WTC11 (cell line): ENCODE data around the gene CYP21A2. TPM values are rescaled to one million over a fixed set of nuclear protein-coding genes. Genes with fewer than 3 reads are reported as not detected.

Experiments used
- ATAC-seq: fragments of 200-7000 bp; cut with Tn5 transposase; 2 replicates; pipeline ENCODE4 v1.10.0; 2021; ENCODE audit warnings: mild to moderate bottlenecking, moderate library complexity
- CTCF ChIA-PET: fragments of 300-600 bp; sonication (Branson Sonifier 250); formaldehyde crosslinking; loops from one replicate; lab custom pipeline; 2021; ENCODE audit warnings: antibody characterized with exemption; lab: Charles Lee
- POLR2A ChIA-PET: fragments of 350-600 bp; sonication (Branson Sonifier 250); formaldehyde crosslinking; loops from one replicate; lab custom pipeline; 2021; ENCODE audit warnings: antibody characterized with exemption; lab: Charles Lee
- DNase-seq: peaks from one replicate; pipeline ENCODE4 v3.0.0; 2021; ENCODE audit warnings: low spot score
- H3K27ac Mint-ChIP-seq: 2 replicates; pipeline ENCODE4 v1.8.0; 2021; ENCODE audit warnings: mixed read lengths
- H3K27me3 Mint-ChIP-seq: 2 replicates; pipeline ENCODE4 v1.8.0; 2021; ENCODE audit warnings: low read depth, mild to moderate bottlenecking, moderate library complexity, mixed read lengths
- H3K36me3 Mint-ChIP-seq: 2 replicates; pipeline ENCODE4 v1.8.0; 2021; ENCODE audit warnings: mixed read lengths
- H3K4me1 Mint-ChIP-seq: 2 replicates; pipeline ENCODE4 v1.8.0; 2022; ENCODE audit warnings: mixed read lengths
- H3K4me3 Mint-ChIP-seq: 2 replicates; pipeline ENCODE4 v1.8.0; 2021; ENCODE audit warnings: mild to moderate bottlenecking, moderate library complexity, mixed read lengths
- H3K9me3 Mint-ChIP-seq: 2 replicates; pipeline ENCODE4 v1.8.0; 2021; ENCODE audit warnings: mixed read lengths
- ATF1 ChIP-seq: sonication (generic); formaldehyde crosslinking; IDR thresholded peaks from 2 replicates; pipeline ENCODE4 v1.8.1; 2023; ENCODE audit warnings: mild to moderate bottlenecking, moderate library complexity, missing genetic modification reagents
- CDX4 ChIP-seq: fragments of 250-450 bp; sonication (Bioruptor Pico); IDR thresholded peaks from 2 replicates; pipeline ENCODE4 v1.9.0; 2021; ENCODE audit warnings: moderate library complexity, mild to moderate bottlenecking, inconsistent platforms, borderline replicate concordance
- CREB1 ChIP-seq: sonication (generic); formaldehyde crosslinking; IDR thresholded peaks from 2 replicates; pipeline ENCODE4 v1.8.0; 2023; ENCODE audit warnings: mild to moderate bottlenecking, missing genetic modification reagents
- CREM ChIP-seq: sonication (generic); formaldehyde crosslinking; IDR thresholded peaks from 2 replicates; pipeline ENCODE4 v1.8.1; 2022; ENCODE audit warnings: mild to moderate bottlenecking, missing genetic modification reagents, moderate library complexity
- ETV6 ChIP-seq: sonication (generic); formaldehyde crosslinking; IDR thresholded peaks from 2 replicates; pipeline ENCODE4 v1.8.1; 2022; ENCODE audit warnings: mild to moderate bottlenecking, missing genetic modification reagents
- MXD4 ChIP-seq: fragments of 250-450 bp; sonication (Bioruptor Pico); IDR thresholded peaks from 2 replicates; pipeline ENCODE4 v1.8.0; 2021; ENCODE audit warnings: mild to moderate bottlenecking, moderate library complexity, borderline replicate concordance
- MYBL2 ChIP-seq: sonication (generic); formaldehyde crosslinking; IDR thresholded peaks from 2 replicates; pipeline ENCODE4 v1.8.1; 2023; ENCODE audit warnings: mild to moderate bottlenecking, moderate library complexity, missing genetic modification reagents
- PREB ChIP-seq: sonication (generic); formaldehyde crosslinking; IDR thresholded peaks from 2 replicates; pipeline ENCODE4 v1.8.1; 2022; ENCODE audit warnings: mild to moderate bottlenecking, missing genetic modification reagents, moderate library complexity, borderline replicate concordance
- SMAD3 ChIP-seq: sonication (generic); formaldehyde crosslinking; IDR thresholded peaks from 2 replicates; pipeline ENCODE4 v1.8.0; 2022; ENCODE audit warnings: missing genetic modification reagents, mild to moderate bottlenecking, borderline replicate concordance
- SOX15 ChIP-seq: fragments of 250-450 bp; sonication (Bioruptor Pico); IDR thresholded peaks from 2 replicates; pipeline ENCODE4 v1.9.0; 2021; ENCODE audit warnings: mild to moderate bottlenecking
- TCF7 ChIP-seq: sonication (generic); formaldehyde crosslinking; IDR thresholded peaks from 2 replicates; pipeline ENCODE4 v1.8.0; 2022; ENCODE audit warnings: mild to moderate bottlenecking, low read depth, missing genetic modification reagents, moderate library complexity
- ZBTB43 ChIP-seq: sonication (generic); formaldehyde crosslinking; IDR thresholded peaks from 2 replicates; pipeline ENCODE4 v1.8.1; 2023; ENCODE audit warnings: mild to moderate bottlenecking, missing genetic modification reagents
- ZNF532 ChIP-seq: fragments of 250-450 bp; sonication (Bioruptor Pico); IDR thresholded peaks from 2 replicates; pipeline ENCODE4 v1.9.0; 2021; ENCODE audit warnings: mild to moderate bottlenecking, borderline replicate concordance
- total RNA-seq: library from RNA; stranded (reverse); gene quantifications from 3 replicates; pipeline ENCODE4 v1.2.3, GENCODE V29; 2021
- TF ChIP-seq, protein P1 (sequence below): sonication (generic); formaldehyde crosslinking; IDR thresholded peaks from 2 replicates; pipeline ENCODE4 v1.8.0; 2022; ENCODE audit warnings: mild to moderate bottlenecking, missing genetic modification reagents
- TF ChIP-seq, protein P2 (sequence below): fragments of 250-450 bp; sonication (Bioruptor Pico); IDR thresholded peaks from 2 replicates; pipeline ENCODE4 v2.1.2; 2022; ENCODE audit warnings: mild to moderate bottlenecking, moderate library complexity

CYP21A2 gene
- total RNA-seq, 1 experiment from 2014 or later, result 1.2 TPM

GRCh38 chr6:32075781-32076180 lies 37.6 kb downstream of the CYP21A2 start:
- no peak for ATAC-seq

More at GRCh38 chr6:32075781-32076180, 37.6 kb downstream of the CYP21A2 start:
- H3K27ac Mint-ChIP-seq, result no peak overlapping the region
- no peak for DNase-seq
- CTCF ChIA-PET, result interaction anchor here (1.0 to 3.1 kb wide), 3 partner anchors 11 to 28 kb away, joined by 4 to 14 read pairs (median 7); no protein-coding TSS in a partner anchor
- TF ChIP-seq ATF1 (CRISPR knock-in tag), result no peak
- TF ChIP-seq PREB (CRISPR knock-in tag), result no peak
- TF ChIP-seq ETV6, result no peak
- no peak for TF ChIP-seq ZBTB43 (CRISPR knock-in tag)
- TF ChIP-seq, protein P1, sequence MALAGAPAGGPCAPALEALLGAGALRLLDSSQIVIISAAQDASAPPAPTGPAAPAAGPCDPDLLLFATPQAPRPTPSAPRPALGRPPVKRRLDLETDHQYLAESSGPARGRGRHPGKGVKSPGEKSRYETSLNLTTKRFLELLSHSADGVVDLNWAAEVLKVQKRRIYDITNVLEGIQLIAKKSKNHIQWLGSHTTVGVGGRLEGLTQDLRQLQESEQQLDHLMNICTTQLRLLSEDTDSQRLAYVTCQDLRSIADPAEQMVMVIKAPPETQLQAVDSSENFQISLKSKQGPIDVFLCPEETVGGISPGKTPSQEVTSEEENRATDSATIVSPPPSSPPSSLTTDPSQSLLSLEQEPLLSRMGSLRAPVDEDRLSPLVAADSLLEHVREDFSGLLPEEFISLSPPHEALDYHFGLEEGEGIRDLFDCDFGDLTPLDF (CRISPR knock-in tag), result no peak
- TF ChIP-seq CREM (CRISPR knock-in tag), result no peak
- TF ChIP-seq SMAD3, result no peak
- TF ChIP-seq MYBL2 (CRISPR knock-in tag), result no peak
- TF ChIP-seq CREB1 (CRISPR knock-in tag), result no peak
- TF ChIP-seq ZNF532, result no peak
- no peak for TF ChIP-seq SOX15 (CRISPR knock-in tag)
- TF ChIP-seq, protein P2, sequence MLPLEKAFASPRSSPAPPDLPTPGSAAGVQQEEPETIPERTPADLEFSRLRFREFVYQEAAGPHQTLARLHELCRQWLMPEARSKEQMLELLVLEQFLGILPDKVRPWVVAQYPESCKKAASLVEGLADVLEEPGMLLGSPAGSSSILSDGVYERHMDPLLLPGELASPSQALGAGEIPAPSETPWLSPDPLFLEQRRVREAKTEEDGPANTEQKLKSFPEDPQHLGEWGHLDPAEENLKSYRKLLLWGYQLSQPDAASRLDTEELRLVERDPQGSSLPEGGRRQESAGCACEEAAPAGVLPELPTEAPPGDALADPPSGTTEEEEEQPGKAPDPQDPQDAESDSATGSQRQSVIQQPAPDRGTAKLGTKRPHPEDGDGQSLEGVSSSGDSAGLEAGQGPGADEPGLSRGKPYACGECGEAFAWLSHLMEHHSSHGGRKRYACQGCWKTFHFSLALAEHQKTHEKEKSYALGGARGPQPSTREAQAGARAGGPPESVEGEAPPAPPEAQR (CRISPR knock-in tag), result no peak
- no peak for TF ChIP-seq TCF7 (CRISPR knock-in tag)
- no peak for TF ChIP-seq MXD4 (CRISPR knock-in tag)
- TF ChIP-seq CDX4, result no peak
- TF ChIP-seq, all 79 proteins: peak for 0
- Mint-ChIP-seq H3K4me3 (no peak overlapping the region), H3K36me3 (no peaks in the 10 kb centered on the region), H3K27me3 (no peaks in the 10 kb centered on the region), H3K9me3 (no peaks in the 10 kb centered on the region), H3K4me1 (peaks cover 8% of the 10 kb centered on the region)
- POLR2A ChIA-PET, result no interaction called here
